Small intestine (tissue), 7 donors: Measurements from ENCODE around the gene GABRG2. TPM values are rescaled to one million over a fixed set of nuclear protein-coding genes. Genes with fewer than 3 reads are reported as not detected.

Source experiments
- DNase-seq, 2 donors: peaks; one replicate each; pipeline versions ENCODE4 v3.0.0 to v3.0.0-alpha.2; 2013
- FAIRE-seq: peaks from 2 replicates; lab custom pipeline; 2012; peaks lifted over from hg19 to GRCh38; lab: Jason Lieb, UNC
- H3K27ac ChIP-seq, 3 donors: one replicate each; pipeline ENCODE4 v1.5.1; 2013; ENCODE audit warnings: low read length in 2 of 3, mild to moderate bottlenecking in 2 of 3, control low read depth in 1 of 3, inconsistent platforms in 1 of 3, low read depth in 1 of 3, moderate library complexity in 1 of 3
- H3K27me3 ChIP-seq, 3 donors: one replicate each; pipeline ENCODE4 v1.6.1; 2013; ENCODE audit warnings: low read length in 3 of 3, inconsistent platforms in 1 of 3; ENCODE audit not compliant: control insufficient read depth in 3 of 3, insufficient read depth in 3 of 3
- H3K36me3 ChIP-seq, 3 donors: one replicate each; pipeline ENCODE4 v1.6.1; 2013; ENCODE audit warnings: low read length in 3 of 3, inconsistent platforms in 1 of 3, low read depth in 1 of 3, mild to moderate bottlenecking in 1 of 3, moderate library complexity in 1 of 3; ENCODE audit not compliant: control insufficient read depth in 3 of 3, insufficient read depth in 2 of 3
- H3K4me1 ChIP-seq, 3 donors: one replicate each; pipeline ENCODE4 v1.6.1; 2013; ENCODE audit warnings: low read length in 2 of 3, inconsistent platforms in 1 of 3, low read depth in 1 of 3, mild to moderate bottlenecking in 1 of 3, moderate library complexity in 1 of 3; ENCODE audit not compliant: control insufficient read depth in 3 of 3, insufficient read depth in 2 of 3
- H3K4me3 ChIP-seq, 3 donors: one replicate each; pipeline ENCODE4 v1.5.1; 2013; ENCODE audit warnings: low read length in 3 of 3, control low read depth in 1 of 3, inconsistent platforms in 1 of 3, low read depth in 1 of 3, mild to moderate bottlenecking in 1 of 3, moderate library complexity in 1 of 3
- H3K9me3 ChIP-seq, 2 donors: one replicate each; pipeline ENCODE4 v1.6.1; 2013; ENCODE audit warnings: low read depth in 1 of 2, low read length in 1 of 2; ENCODE audit not compliant: control insufficient read depth in 2 of 2, insufficient read depth in 1 of 2
- WGBS, 3 donors: extraction: QIAGEN DNeasy Blood & Tissue Kit; methylation state at CpG; one replicate each; pipeline ENCODE4 v1.1.7; 2013; 5-methylcytosine and 5-hydroxymethylcytosine counted together
- polyA plus RNA-seq, 4 donors: library from polyadenylated mRNA; stranded (reverse) in 3 of 4; unstranded in 1 of 4; fragments of 200-250 nt in 3 of 4; fragments of 120-200 nt in 1 of 4; gene quantifications; one replicate each; pipeline versions ENCODE4 v1.2.1 to v1.2.3, GENCODE V29; 2013
- donor health status: healthy with polysubstance abuse.
- donor health status: control.
- donor health status: control.
- donor health status: Bipolar disorder and iron deficiency.
- donor health status: healthy.

The GABRG2 gene
- polyA plus RNA-seq, 4 donors = 0.03 to 1.7 TPM; not detected in 2

GRCh38 chr5:162139190-162139589 lies 71.6 kb downstream of the GABRG2 start:
- FAIRE-seq (no peak), DNase-seq (no peak)
- no peaks in the 10 kb centered on the region for H3K4me1 ChIP-seq
- no peaks in the 10 kb centered on the region for H3K9me3 ChIP-seq
- no peaks in the 10 kb centered on the region for H3K36me3 ChIP-seq
- no peaks in the 10 kb centered on the region for H3K27me3 ChIP-seq
- H3K4me3 ChIP-seq = no peak overlapping the region
- 82 to 91% (median 85%) methylated on average over 3 of the region's 3 CpGs for WGBS, 3 donors
- no peak overlapping the region for H3K27ac ChIP-seq

GRCh38 chr5:162154242-162154641 lies 86.7 kb downstream of the GABRG2 start:
- Histone ChIP-seq H3K4me3 (no peak overlapping the region), H3K36me3 (no peaks in the 10 kb centered on the region), H3K27me3 (no peaks in the 10 kb centered on the region), H3K4me1 (no peaks in the 10 kb centered on the region), H3K9me3 (no peaks in the 10 kb centered on the region), H3K27ac (no peak overlapping the region)
- FAIRE-seq (no peak), DNase-seq (no peak)
- 89 to 97% (median 94%) methylated on average over 1 of the region's 1 CpG for whole genome bisulfite sequencing, 3 donors

DNA sequence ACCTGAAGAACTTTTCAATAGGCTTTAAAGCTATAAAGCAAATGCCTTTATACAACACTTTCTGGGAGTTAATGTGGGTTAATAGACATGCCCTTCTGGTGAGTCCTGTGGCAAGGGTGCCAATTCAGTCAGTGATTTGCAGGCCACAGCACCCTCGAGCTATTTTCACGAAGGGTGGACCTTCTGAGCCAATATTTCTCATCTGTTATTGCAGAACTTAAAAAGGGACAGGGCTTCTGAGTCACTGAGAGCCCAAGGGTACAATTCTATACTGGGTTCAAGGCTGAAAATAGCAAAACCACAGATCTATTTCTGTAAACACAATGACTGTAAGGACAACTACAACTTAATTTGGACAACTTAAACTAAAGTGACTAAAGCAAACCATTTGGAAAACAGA lies 92.8 kb downstream of the GABRG2 start:
- Histone ChIP-seq H3K27me3 (no peaks in the 10 kb centered on the region), H3K27ac (no peak overlapping the region), H3K36me3 (no peaks in the 10 kb centered on the region), H3K4me3 (no peak overlapping the region), H3K4me1 (no peaks in the 10 kb centered on the region), H3K9me3 (peaks cover 0 to 14% of the 10 kb centered on the region in 2 donors)
- 41 to 62% (median 54%) methylated on average over 2 of the region's 2 CpGs for WGBS, 3 donors
- FAIRE-seq (no peak), DNase-seq (no peak)

- H3K27ac ChIP-seq = no peak overlapping the region
- H3K9me3 ChIP-seq = peaks cover 0 to 17% of the 10 kb centered on the region in 2 donors
- DNase-seq (no peak), FAIRE-seq (no peak)
- no peaks in the 10 kb centered on the region for H3K27me3 ChIP-seq
- WGBS, 3 donors = 71 to 75% (median 72%) methylated on average over 6 of the region's 6 CpGs
- H3K4me1 ChIP-seq = no peaks in the 10 kb centered on the region
- no peaks in the 10 kb centered on the region for H3K36me3 ChIP-seq
- H3K4me3 ChIP-seq = no peak overlapping the region
Observed at GRCh38 chr5:162163663-162164062, 96.1 kb downstream of the GABRG2 start.

- Histone ChIP-seq H3K36me3 (no peaks in the 10 kb centered on the region), H3K9me3 (no peaks in the 10 kb centered on the region), H3K27ac (no peak overlapping the region), H3K4me1 (no peaks in the 10 kb centered on the region), H3K27me3 (no peaks in the 10 kb centered on the region), H3K4me3 (no peak overlapping the region)
- no peak for DNase-seq
- no peak for FAIRE-seq
- WGBS, 3 donors = 51 to 66% (median 61%) methylated on average over 6 of the region's 6 CpGs
Observed at GRCh38 chr5:162174358-162174974, 106.9 kb downstream of the GABRG2 start.

DNA sequence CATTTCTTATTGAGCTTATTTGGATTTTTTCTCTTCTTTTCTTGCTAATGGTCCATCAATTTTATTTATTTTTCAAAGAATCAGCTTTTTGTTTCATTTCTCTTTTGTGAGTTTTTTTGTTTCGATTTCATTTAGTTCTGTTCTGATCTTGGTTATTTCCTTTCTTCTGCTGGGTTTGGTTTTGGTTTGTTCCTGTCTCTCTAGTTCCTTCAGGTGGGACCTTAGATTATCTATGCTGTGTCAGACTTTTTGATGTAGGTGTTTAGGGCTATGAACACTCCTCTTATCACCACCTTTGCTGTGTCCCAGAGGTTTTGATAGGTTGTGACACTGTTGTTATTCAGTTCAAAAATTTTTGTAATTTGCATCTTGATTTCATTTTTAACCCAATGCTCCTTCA lies 119.8 kb downstream of the GABRG2 start:
- Histone ChIP-seq H3K27ac (no peak overlapping the region), H3K27me3 (no peaks in the 10 kb centered on the region), H3K9me3 (peaks cover 0 to 3% of the 10 kb centered on the region in 2 donors), H3K4me1 (no peaks in the 10 kb centered on the region), H3K36me3 (no peaks in the 10 kb centered on the region), H3K4me3 (no peak overlapping the region)
- FAIRE-seq = no peak
- no peak for DNase-seq
- 74 to 84% (median 84%) methylated on average over 1 of the region's 1 CpG for WGBS, 3 donors

DNA sequence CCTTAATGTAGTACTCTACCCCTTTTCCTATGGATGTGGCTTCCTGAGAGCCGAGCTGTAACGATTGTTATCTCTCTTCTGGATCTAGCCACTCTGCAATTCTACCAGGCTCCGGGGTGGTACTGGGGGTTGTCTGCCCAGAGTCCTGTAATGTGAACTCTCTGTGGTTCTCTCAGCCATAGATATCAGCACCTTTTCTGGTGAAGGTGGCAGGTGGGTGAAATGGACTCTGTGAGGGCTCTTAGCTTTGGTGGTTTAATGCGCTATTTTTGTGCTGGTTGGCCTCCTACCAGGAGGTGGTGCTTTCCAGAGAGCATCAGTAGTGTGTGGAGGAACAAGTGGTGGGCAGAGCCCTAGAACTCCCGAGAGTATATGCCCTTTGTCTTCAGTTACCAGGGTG lies 122.1 kb downstream of the GABRG2 start:
- H3K9me3 ChIP-seq = peaks cover 0 to 3% of the 10 kb centered on the region in 2 donors
- H3K4me1 ChIP-seq = no peaks in the 10 kb centered on the region
- H3K4me3 ChIP-seq = no peak overlapping the region
- 72 to 80% (median 78%) methylated on average over 5 of the region's 5 CpGs for WGBS, 3 donors
- FAIRE-seq = no peak
- DNase-seq = no peak
- H3K36me3 ChIP-seq = no peaks in the 10 kb centered on the region
- H3K27ac ChIP-seq = no peak overlapping the region
- H3K27me3 ChIP-seq = no peaks in the 10 kb centered on the region

DNA sequence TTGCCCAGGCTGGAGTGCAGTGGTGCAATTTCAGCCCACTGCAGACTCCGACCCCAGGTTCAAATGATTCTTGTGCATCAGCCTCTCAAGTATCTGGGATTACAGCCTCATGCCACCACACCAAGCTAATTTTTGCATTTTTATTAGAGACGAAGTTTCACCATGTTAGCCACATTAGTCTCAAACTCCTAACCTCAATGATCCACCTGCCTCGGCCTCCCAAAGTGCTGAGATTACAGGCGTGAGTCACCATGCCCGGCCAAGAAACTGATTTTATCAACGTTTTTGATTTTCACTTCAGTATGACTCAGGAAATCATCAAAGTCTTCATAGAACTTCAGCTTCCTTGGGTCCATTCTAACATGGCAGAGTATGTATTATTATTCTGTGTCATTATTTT lies 125.4 kb downstream of the GABRG2 start:
- no peaks in the 10 kb centered on the region for H3K36me3 ChIP-seq
- no peaks in the 10 kb centered on the region for H3K4me1 ChIP-seq
- WGBS, 3 donors = 74 to 80% (median 76%) methylated on average over 6 of the region's 6 CpGs
- DNase-seq = no peak
- H3K4me3 ChIP-seq = no peak overlapping the region
- FAIRE-seq = no peak
- H3K27ac ChIP-seq = no peak overlapping the region
- no peaks in the 10 kb centered on the region for H3K27me3 ChIP-seq
- H3K9me3 ChIP-seq = peaks cover 0 to 3% of the 10 kb centered on the region in 2 donors

DNA sequence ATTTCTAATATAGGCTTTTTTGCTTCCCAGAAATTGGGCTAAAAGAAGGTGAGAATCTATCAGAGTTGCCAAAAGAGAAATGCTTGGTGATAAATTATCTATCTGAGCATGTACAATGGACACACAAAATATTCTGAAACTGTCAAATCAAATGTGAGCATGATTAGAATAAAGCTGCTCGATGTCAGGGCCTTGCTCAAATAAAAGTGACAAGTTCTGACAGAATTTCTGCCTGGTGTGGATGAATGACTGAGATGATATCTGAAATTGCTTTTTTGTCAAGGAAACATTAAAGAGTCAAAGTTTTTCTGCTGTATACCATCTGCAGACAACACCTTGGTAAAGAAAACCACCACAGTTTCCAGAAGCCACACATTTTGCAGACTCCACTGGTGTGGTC lies 128.8 kb downstream of the GABRG2 start:
- Histone ChIP-seq H3K27ac (no peak overlapping the region), H3K9me3 (no peaks in the 10 kb centered on the region), H3K4me1 (no peaks in the 10 kb centered on the region), H3K36me3 (no peaks in the 10 kb centered on the region), H3K27me3 (no peaks in the 10 kb centered on the region), H3K4me3 (no peak overlapping the region)
- FAIRE-seq = no peak
- 24 to 57% (median 53%) methylated on average over 1 of the region's 1 CpG for WGBS, 3 donors
- no peak for DNase-seq
